Type B pancreatic cell (in vitro differentiated cells): ENCODE results near the gene CD8A. TPM values are rescaled to one million over a fixed set of nuclear protein-coding genes. Genes with fewer than 3 reads are reported as not detected.

Experiments used
- DNase-seq: peaks from one replicate; pipeline ENCODE4 v3.0.0; 2021; ENCODE audit warnings: mixed read lengths; ENCODE audit not compliant: unreplicated experiment; ENCODE audit errors: extremely low spot score
- H3K27ac Mint-ChIP-seq: 2 replicates; pipeline ENCODE4 v1.8.0; 2021; ENCODE audit warnings: mild to moderate bottlenecking, mixed read lengths
- H3K27me3 Mint-ChIP-seq: 2 replicates; pipeline ENCODE4 v1.8.0; 2021; ENCODE audit warnings: mixed read lengths
- H3K36me3 Mint-ChIP-seq: 2 replicates; pipeline ENCODE4 v1.8.0; 2021; ENCODE audit warnings: mixed read lengths
- H3K4me1 Mint-ChIP-seq: one replicate; pipeline ENCODE4 v1.8.0; 2021; ENCODE audit warnings: mixed read lengths; ENCODE audit not compliant: unreplicated experiment
- H3K4me3 Mint-ChIP-seq: 2 replicates; pipeline ENCODE4 v1.8.0; 2021; ENCODE audit warnings: mild to moderate bottlenecking, mixed read lengths
- H3K9me3 Mint-ChIP-seq: 2 replicates; pipeline ENCODE4 v1.8.0; 2021; ENCODE audit warnings: mixed read lengths
- total RNA-seq: library from RNA; stranded (reverse); gene quantifications from 2 replicates; pipeline ENCODE4 v1.2.1, GENCODE V29; 2021; ENCODE audit warnings: low replicate concordance
- TF ChIP-seq, protein P1 (sequence below): fragments of 200-600 bp; sonication (generic); conservative IDR thresholded peaks from 2 replicates; pipeline ENCODE4 v1.5.0; 2021; ENCODE audit warnings: antibody characterized with exemption, mild to moderate bottlenecking

Gene CD8A
- total RNA-seq, 1 donor from 2014 or later = 0.34 TPM

DNA sequence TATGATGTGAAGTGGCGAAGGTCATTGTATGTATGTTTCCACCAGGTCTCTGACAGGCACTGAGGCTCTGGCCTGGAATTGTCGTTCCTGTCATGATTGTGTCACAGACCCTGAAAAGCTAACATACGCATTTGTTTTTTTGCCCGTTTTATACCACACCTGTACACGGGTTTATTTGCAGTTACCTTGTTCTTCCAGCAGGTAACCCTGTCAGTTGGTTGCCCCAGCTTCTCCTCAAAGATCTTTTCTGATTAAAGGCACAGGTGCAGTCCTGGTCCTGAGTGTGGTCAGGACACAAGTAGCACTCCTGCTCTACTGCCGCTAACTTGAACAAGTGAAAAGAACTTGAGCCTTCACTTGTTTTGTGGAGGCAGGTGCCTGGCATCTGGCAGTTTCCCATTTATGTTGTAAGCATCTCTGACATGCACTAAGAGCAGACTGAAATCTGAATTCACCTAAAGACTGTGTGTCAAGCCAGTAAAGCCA is 19.9 kb downstream of the CD8A start:
- TF ChIP-seq, protein P1, sequence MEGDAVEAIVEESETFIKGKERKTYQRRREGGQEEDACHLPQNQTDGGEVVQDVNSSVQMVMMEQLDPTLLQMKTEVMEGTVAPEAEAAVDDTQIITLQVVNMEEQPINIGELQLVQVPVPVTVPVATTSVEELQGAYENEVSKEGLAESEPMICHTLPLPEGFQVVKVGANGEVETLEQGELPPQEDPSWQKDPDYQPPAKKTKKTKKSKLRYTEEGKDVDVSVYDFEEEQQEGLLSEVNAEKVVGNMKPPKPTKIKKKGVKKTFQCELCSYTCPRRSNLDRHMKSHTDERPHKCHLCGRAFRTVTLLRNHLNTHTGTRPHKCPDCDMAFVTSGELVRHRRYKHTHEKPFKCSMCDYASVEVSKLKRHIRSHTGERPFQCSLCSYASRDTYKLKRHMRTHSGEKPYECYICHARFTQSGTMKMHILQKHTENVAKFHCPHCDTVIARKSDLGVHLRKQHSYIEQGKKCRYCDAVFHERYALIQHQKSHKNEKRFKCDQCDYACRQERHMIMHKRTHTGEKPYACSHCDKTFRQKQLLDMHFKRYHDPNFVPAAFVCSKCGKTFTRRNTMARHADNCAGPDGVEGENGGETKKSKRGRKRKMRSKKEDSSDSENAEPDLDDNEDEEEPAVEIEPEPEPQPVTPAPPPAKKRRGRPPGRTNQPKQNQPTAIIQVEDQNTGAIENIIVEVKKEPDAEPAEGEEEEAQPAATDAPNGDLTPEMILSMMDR = no peak
- H3K4me1 Mint-ChIP-seq = no peaks in the 10 kb centered on the region
- no peaks in the 10 kb centered on the region for H3K27me3 Mint-ChIP-seq
- DNase-seq = no peak
- no peak overlapping the region for H3K4me3 Mint-ChIP-seq
- peaks cover 34% of the 10 kb centered on the region for H3K36me3 Mint-ChIP-seq
- no peak overlapping the region for H3K27ac Mint-ChIP-seq
- H3K9me3 Mint-ChIP-seq = no peaks in the 10 kb centered on the region

DNA sequence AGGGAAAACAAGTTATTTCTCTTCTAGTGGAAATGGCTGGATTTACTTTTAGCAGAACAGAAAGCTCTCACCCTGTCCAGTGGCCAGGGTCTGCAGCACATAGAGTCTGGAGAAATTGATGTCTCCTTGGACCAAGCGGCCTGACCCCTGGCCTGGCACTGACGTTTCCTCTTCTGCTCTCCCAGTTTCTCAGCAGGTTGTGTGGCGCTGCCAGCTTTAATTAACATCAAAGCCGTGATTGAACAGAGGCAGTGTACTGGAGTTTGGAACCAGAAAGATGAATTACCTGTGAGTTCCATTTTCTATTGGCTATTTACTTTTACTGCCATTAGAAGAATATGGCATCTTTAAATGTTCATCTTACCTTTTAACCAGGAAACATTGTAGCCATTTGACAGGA is 20.9 kb downstream of the CD8A start:
- H3K27ac Mint-ChIP-seq = no peak overlapping the region
- H3K4me1 Mint-ChIP-seq = peaks cover 2% of the 10 kb centered on the region
- no peaks in the 10 kb centered on the region for H3K27me3 Mint-ChIP-seq
- H3K9me3 Mint-ChIP-seq = no peaks in the 10 kb centered on the region
- no peak overlapping the region for H3K4me3 Mint-ChIP-seq
- H3K36me3 Mint-ChIP-seq = peaks cover 36% of the 10 kb centered on the region
- TF ChIP-seq, protein P1 = no peak
- DNase-seq = no peak

DNA sequence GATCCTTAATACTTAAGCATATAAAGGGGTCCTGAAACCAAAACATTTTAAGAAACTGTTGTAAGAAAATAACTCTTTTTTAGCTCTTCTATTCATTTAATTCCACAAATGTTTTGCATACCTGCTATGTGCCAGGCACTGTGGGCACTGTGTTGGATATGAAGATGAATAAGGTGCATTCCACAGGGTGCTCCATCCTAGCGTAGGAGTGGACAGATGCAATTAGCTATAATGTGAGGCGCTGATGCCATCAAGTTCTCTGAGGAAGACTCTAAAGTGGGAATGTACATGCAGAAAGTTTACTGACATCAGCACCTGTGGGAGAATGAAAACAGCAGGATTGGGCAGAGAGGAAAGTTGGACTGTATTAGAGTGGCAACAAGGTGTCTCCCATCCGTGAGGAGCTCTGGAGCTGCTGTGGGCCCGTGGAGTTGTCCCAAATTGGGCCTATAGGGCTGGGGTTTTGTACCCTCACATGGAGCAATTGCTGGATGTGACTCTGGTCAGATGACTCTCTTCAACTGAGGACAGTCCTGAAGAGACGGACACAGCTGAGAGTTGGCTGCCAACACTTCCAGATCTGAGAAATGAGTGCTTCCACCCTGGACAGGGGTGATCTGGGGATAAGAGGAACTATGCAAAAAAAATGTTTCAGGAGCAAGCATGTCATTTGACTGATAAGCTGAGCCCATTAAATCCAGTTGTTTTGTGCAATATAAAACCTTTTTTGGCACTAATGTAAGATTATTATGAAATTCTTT is 22.3 kb downstream of the CD8A start:
- Mint-ChIP-seq H3K9me3 (no peaks in the 10 kb centered on the region), H3K4me3 (no peak overlapping the region), H3K4me1 (peaks cover 7% of the 10 kb centered on the region), H3K36me3 (peaks cover 32% of the 10 kb centered on the region), H3K27me3 (no peaks in the 10 kb centered on the region), H3K27ac (no peak overlapping the region)
- TF ChIP-seq, protein P1 = no peak
- no peak for DNase-seq

DNA sequence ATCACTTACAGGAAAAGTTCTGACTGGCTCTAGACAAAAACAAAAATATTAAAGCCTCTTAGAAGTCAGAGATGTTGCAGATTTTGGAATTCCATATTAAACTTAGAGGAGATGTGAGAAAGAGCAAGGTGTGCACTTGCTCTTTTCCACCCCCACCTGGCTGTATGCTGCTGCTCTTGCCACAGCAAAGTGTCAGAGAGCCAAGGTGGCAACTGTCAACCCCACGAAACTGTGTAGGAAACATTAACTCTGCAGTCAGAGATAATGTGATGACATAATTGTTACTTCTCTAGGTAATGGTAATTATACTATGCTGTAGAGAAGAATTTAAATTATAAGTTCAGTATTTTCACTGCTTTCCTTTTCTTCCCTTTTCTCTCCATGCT is 25.4 kb downstream of the CD8A start:
- H3K4me1 Mint-ChIP-seq = peaks cover 7% of the 10 kb centered on the region
- no peak overlapping the region for H3K27ac Mint-ChIP-seq
- H3K9me3 Mint-ChIP-seq = no peaks in the 10 kb centered on the region
- H3K36me3 Mint-ChIP-seq = peaks cover 18% of the 10 kb centered on the region
- H3K4me3 Mint-ChIP-seq = no peak overlapping the region
- DNase-seq = no peak
- no peaks in the 10 kb centered on the region for H3K27me3 Mint-ChIP-seq
- TF ChIP-seq, protein P1 = no peak

DNA sequence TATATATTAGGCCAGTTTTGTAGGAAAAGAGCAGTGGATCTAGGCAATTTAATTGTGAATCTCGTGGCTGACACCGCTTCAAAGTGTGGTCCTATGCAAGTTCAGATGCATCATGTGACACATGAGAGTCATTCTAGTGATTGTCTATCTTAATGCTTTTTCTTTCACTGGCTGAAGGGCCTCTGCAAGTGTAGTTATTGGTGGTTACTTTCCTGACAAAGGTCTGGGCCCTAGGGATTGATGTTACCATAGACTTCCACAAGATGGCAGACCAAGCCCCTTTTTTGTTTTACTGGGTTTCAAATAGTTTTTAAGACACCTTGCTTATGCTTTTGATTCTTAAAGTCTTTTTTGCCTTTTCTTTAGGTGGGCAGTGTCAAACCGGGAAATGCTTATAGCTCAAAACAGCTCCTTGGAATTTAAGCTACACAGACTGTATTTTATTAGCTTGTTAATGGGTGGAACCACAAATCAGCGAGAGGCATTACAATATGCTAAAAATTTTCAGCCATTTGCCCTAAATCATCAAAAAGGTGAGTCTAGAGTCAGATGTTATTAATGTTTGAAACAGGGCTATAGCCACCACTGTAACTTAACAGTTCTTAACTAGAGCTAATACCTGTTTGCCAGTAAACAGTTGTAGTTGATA is 25.9 kb downstream of the CD8A start:
- Mint-ChIP-seq H3K4me1 (peaks cover 7% of the 10 kb centered on the region), H3K9me3 (no peaks in the 10 kb centered on the region), H3K27me3 (no peaks in the 10 kb centered on the region), H3K4me3 (no peak overlapping the region), H3K27ac (peak overlapping the region; percentile 9), H3K36me3 (peaks cover 19% of the 10 kb centered on the region)
- no peak for DNase-seq
- TF ChIP-seq, protein P1 = peak; percentile 83
